NCI-H2081 treated with DMSO at 0.1 percent for 48 hours (cell line): ENCODE measurements around the gene FRRS1L.

Experiments used
- DNase-seq: peaks from one replicate; lab custom pipeline; 2025; lab: John Stamatoyannopoulos, UW

FRRS1L gene

GRCh38 chr9:109107402-109108240, 59.4 kb downstream of the FRRS1L start:
- no peak for DNase-seq

- DNase-seq, result no peak
Measured at GRCh38 chr9:109101810-109102209, 65.2 kb downstream of the FRRS1L start.

GRCh38 chr9:109101202-109101595, 65.8 kb downstream of the FRRS1L start:
- DNase-seq, result no peak

GRCh38 chr9:109100543-109101201, 66.4 kb downstream of the FRRS1L start:
- DNase-seq, result no peak

- no peak for DNase-seq
Measured at GRCh38 chr9:109098960-109099308, 68.1 kb downstream of the FRRS1L start.

GRCh38 chr9:109098171-109098959, 68.7 kb downstream of the FRRS1L start:
- DNase-seq, result no peak

- no peak for DNase-seq
Measured at GRCh38 chr9:109097146-109097545, 69.9 kb downstream of the FRRS1L start.

GRCh38 chr9:109095321-109095720, 71.7 kb downstream of the FRRS1L start:
- no peak for DNase-seq

GRCh38 chr9:109094268-109094667, 72.8 kb downstream of the FRRS1L start:
- no peak for DNase-seq

GRCh38 chr9:109092587-109092986, 74.5 kb downstream of the FRRS1L start:
- DNase-seq, result no peak

- no peak for DNase-seq
Measured at GRCh38 chr9:109092051-109092580, 74.9 kb downstream of the FRRS1L start.

GRCh38 chr9:109088221-109088620, 78.8 kb downstream of the FRRS1L start:
- DNase-seq, result no peak

- DNase-seq, result no peak
Measured at GRCh38 chr9:109087795-109088194, 79.3 kb downstream of the FRRS1L start.

GRCh38 chr9:109086221-109086620, 80.8 kb downstream of the FRRS1L start:
- no peak for DNase-seq

GRCh38 chr9:109085510-109085909, 81.5 kb downstream of the FRRS1L start:
- no peak for DNase-seq

- DNase-seq, result no peak
Measured at GRCh38 chr9:109083813-109084405, 83.1 kb downstream of the FRRS1L start.

- DNase-seq, result no peak
Measured at GRCh38 chr9:109083141-109083540, 83.9 kb downstream of the FRRS1L start.

- DNase-seq, result no peak
Measured at GRCh38 chr9:109082091-109082620, 84.9 kb downstream of the FRRS1L start.
